Astrocyte (in vitro differentiated cells and primary cell): Measurements from ENCODE around the gene ALDH16A1. TPM values are rescaled to one million over a fixed set of nuclear protein-coding genes. Genes with fewer than 3 reads are reported as not detected.
A peak's percentile ranks its signal among the peaks of the same experiment; 100 is the strongest.

Experiments
- DNase-seq: peaks from one replicate; pipeline ENCODE4 v3.0.0-alpha.2; 2010; ENCODE audit warnings: low read depth
- FAIRE-seq: peaks from 2 replicates; lab custom pipeline; 2011; peaks lifted over from hg19 to GRCh38; lab: Jason Lieb, UNC
- H2AFZ ChIP-seq: 2 replicates; pipeline ENCODE4 v1.6.0; 2012; ENCODE audit warnings: low read depth, low read length, inconsistent platforms
- H3K27ac ChIP-seq: 2 replicates; pipeline ENCODE4 v1.5.1; 2011; ENCODE audit warnings: low read depth, low read length, inconsistent platforms
- H3K27me3 ChIP-seq: 2 replicates; pipeline ENCODE4 v1.6.0; 2011; ENCODE audit warnings: low read length, inconsistent platforms; ENCODE audit not compliant: insufficient read depth
- H3K36me3 ChIP-seq: 2 replicates; pipeline ENCODE4 v1.5.1; 2011; ENCODE audit warnings: low read length, inconsistent platforms; ENCODE audit not compliant: insufficient read depth
- H3K4me1 ChIP-seq: 2 replicates; pipeline ENCODE4 v1.5.1; 2011; ENCODE audit warnings: low read length, inconsistent platforms; ENCODE audit not compliant: insufficient read depth
- H3K4me2 ChIP-seq: 2 replicates; pipeline ENCODE4 v1.6.0; 2012; ENCODE audit warnings: low read length, inconsistent platforms
- H3K4me3 ChIP-seq: 2 replicates; pipeline ENCODE4 v1.5.1; 2011; ENCODE audit warnings: low read depth, mild to moderate bottlenecking, low read length, inconsistent platforms; ENCODE audit not compliant: insufficient read depth
- H3K79me2 ChIP-seq: 2 replicates; pipeline ENCODE4 v1.6.0; 2012; ENCODE audit warnings: mild to moderate bottlenecking, low read length, inconsistent platforms; ENCODE audit not compliant: insufficient read depth
- H3K9ac ChIP-seq: 2 replicates; pipeline ENCODE4 v1.6.0; 2012; ENCODE audit warnings: mild to moderate bottlenecking, low read length, inconsistent platforms
- H3K9me3 ChIP-seq: 2 replicates; pipeline ENCODE4 v1.5.1; 2012; ENCODE audit warnings: low read depth, mild to moderate bottlenecking, low read length, inconsistent platforms; ENCODE audit not compliant: insufficient read depth
- H4K20me1 ChIP-seq: 2 replicates; pipeline ENCODE4 v1.6.0; 2012; ENCODE audit warnings: low read length, inconsistent platforms; ENCODE audit not compliant: insufficient read depth
- H3K27ac Mint-ChIP-seq: one replicate; pipeline ENCODE4 v1.8.0; 2021; ENCODE audit warnings: mild to moderate bottlenecking, mixed read lengths; ENCODE audit not compliant: unreplicated experiment
- H3K27me3 Mint-ChIP-seq: one replicate; pipeline ENCODE4 v1.8.0; 2021; ENCODE audit warnings: low read depth, mixed read lengths; ENCODE audit not compliant: unreplicated experiment
- H3K36me3 Mint-ChIP-seq: one replicate; pipeline ENCODE4 v1.8.0; 2021; ENCODE audit warnings: low read depth, mixed read lengths; ENCODE audit not compliant: unreplicated experiment
- H3K4me1 Mint-ChIP-seq: one replicate; pipeline ENCODE4 v1.8.0; 2021; ENCODE audit warnings: low read depth, mixed read lengths; ENCODE audit not compliant: unreplicated experiment
- H3K4me3 Mint-ChIP-seq: one replicate; pipeline ENCODE4 v1.8.0; 2021; ENCODE audit warnings: mild to moderate bottlenecking, moderate library complexity, mixed read lengths; ENCODE audit not compliant: unreplicated experiment
- H3K9me3 Mint-ChIP-seq: one replicate; pipeline ENCODE4 v1.8.0; 2021; ENCODE audit warnings: mild to moderate bottlenecking, mixed read lengths; ENCODE audit not compliant: unreplicated experiment
- EZH2 ChIP-seq: IDR thresholded peaks from 2 replicates; pipeline ENCODE4 v1.6.1; 2012; ENCODE audit warnings: mild to moderate bottlenecking, low read length, inconsistent platforms; ENCODE audit not compliant: insufficient read depth
- total RNA-seq: library from RNA; stranded (reverse); gene quantifications from 2 replicates; pipeline ENCODE4 v1.2.1, GENCODE V29; 2021
- TF ChIP-seq, protein P1 (sequence below): IDR thresholded peaks from 2 replicates; pipeline ENCODE4 v1.5.1; 2011; ENCODE audit warnings: low read depth, mild to moderate bottlenecking, inconsistent platforms, low read length, moderate library complexity; ENCODE audit not compliant: insufficient read depth

ALDH16A1 gene
- total RNA-seq, 1 donor from 2014 or later, result 13.0 TPM

DNA sequence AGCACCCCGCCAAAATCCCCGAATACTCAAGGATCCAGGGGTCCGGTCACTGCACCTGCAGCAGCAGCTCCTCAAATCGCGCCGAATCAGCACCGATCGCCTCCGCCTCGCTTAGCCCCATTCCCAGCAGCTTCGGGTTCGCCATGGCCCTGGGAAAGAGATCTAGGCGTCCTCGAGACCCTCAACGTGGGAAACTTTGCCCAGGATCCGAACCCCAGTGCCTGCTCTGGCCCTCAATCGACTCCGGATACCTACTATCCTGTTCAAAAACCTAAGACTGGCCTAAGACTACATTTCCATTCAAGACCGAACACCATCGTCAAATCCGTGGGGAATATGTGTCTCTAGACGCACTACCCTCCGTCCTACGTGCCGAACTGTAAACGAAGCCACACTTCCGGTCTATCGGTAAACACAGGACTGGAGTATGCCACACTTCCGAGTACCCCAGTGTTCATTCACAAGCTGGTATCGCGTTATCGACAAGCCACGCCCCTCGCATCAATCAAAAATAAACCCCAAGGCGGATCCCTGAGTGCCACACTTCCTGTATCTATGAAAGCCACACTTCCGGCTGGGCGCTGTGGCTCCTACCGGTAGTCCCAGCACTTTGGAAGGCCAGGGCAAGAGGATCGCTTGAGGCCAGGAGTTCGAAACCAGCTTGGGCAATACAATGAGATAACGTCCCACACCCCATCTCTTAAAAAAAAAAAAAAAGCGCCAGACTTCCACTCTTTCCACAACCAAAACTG is 1.4 kb upstream of the ALDH16A1 start, which contains the start of gene PIH1D1:
PIH1D1 (minus strand) TSS at position 385 of the 752 bp plus-strand sequence; CDS start at position 145, 240 bp downstream.
- Mint-ChIP-seq H3K27ac (peak within 1 kb of the TSS; percentile 100), H3K4me1 (peaks cover 5% of the 10 kb centered on the region), H3K9me3 (no peaks in the 10 kb centered on the region), H3K27me3 (no peaks in the 10 kb centered on the region), H3K36me3 (peaks cover 13% of the 10 kb centered on the region), H3K4me3 (peak within 1 kb of the TSS; percentile 98)
- DNase-seq, result peak; percentile 98
- peaks cover 13% of the 10 kb centered on the region for H3K79me2 ChIP-seq
- H3K36me3 ChIP-seq, result no peaks in the 10 kb centered on the region
- peak within 1 kb of the TSS; percentile 94 for H3K9ac ChIP-seq
- peak within 1 kb of the TSS; percentile 98 for H3K4me2 ChIP-seq
- no peaks in the 10 kb centered on the region for H3K27me3 ChIP-seq
- peak within 1 kb of the TSS; percentile 88 for H2AFZ ChIP-seq
- peak within 1 kb of the TSS; percentile 91 for H3K27ac ChIP-seq
- H3K9me3 ChIP-seq, result no peaks in the 10 kb centered on the region
- H4K20me1 ChIP-seq, result peaks cover 4% of the 10 kb centered on the region
- peaks cover 8% of the 10 kb centered on the region for H3K4me1 ChIP-seq
- no peak for TF ChIP-seq EZH2
- TF ChIP-seq, protein P1, sequence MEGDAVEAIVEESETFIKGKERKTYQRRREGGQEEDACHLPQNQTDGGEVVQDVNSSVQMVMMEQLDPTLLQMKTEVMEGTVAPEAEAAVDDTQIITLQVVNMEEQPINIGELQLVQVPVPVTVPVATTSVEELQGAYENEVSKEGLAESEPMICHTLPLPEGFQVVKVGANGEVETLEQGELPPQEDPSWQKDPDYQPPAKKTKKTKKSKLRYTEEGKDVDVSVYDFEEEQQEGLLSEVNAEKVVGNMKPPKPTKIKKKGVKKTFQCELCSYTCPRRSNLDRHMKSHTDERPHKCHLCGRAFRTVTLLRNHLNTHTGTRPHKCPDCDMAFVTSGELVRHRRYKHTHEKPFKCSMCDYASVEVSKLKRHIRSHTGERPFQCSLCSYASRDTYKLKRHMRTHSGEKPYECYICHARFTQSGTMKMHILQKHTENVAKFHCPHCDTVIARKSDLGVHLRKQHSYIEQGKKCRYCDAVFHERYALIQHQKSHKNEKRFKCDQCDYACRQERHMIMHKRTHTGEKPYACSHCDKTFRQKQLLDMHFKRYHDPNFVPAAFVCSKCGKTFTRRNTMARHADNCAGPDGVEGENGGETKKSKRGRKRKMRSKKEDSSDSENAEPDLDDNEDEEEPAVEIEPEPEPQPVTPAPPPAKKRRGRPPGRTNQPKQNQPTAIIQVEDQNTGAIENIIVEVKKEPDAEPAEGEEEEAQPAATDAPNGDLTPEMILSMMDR, result no peak
- peak; percentile 92 for FAIRE-seq
- peak within 1 kb of the TSS; percentile 96 for H3K4me3 ChIP-seq

- H3K27me3 ChIP-seq, result no peaks in the 10 kb centered on the region
- peak overlapping the region; percentile 73 for H2AFZ ChIP-seq
- Mint-ChIP-seq H3K27ac (peak overlapping the region; percentile 100), H3K27me3 (no peaks in the 10 kb centered on the region), H3K9me3 (no peaks in the 10 kb centered on the region), H3K36me3 (peaks cover 7% of the 10 kb centered on the region), H3K4me1 (peaks cover 5% of the 10 kb centered on the region), H3K4me3 (peak overlapping the region; percentile 98)
- H3K4me2 ChIP-seq, result peak overlapping the region; percentile 96
- H3K4me3 ChIP-seq, result peak overlapping the region; percentile 81
- no peak for DNase-seq
- no peak for FAIRE-seq
- H3K27ac ChIP-seq, result peak overlapping the region; percentile 91
- no peaks in the 10 kb centered on the region for H3K9me3 ChIP-seq
- peaks cover 8% of the 10 kb centered on the region for H3K4me1 ChIP-seq
- peaks cover 13% of the 10 kb centered on the region for H3K79me2 ChIP-seq
- TF ChIP-seq EZH2, result no peak
- TF ChIP-seq, protein P1, result no peak
- H3K9ac ChIP-seq, result peak overlapping the region; percentile 94
- no peaks in the 10 kb centered on the region for H3K36me3 ChIP-seq
- H4K20me1 ChIP-seq, result no peaks in the 10 kb centered on the region
Measured at GRCh38 chr19:49453757-49454240, 774 bp downstream of the ALDH16A1 start.
